ENCODE results near the gene LRRC71.

- TF ChIP-seq CTCF (IDR thresholded peaks at IDR 0.05) (no peak), EZH2 (IDR thresholded peaks at IDR 0.05; ENCODE audit: borderline replicate concordance, insufficient read depth, low read depth, low read length, poor library complexity, severe bottlenecking) (no peak)
Measured at GRCh38 chr1:156899956-156900718, 20.3 kb upstream of the LRRC71 start.
